Transverse colon (tissue), 4 donors: ENCODE results near the gene LAMP2.

ENCODE experiments used
- CTCF ChIP-seq, 5 experiments: fragments of 200-600 bp in 3 of 5; fragments of 450-650 bp in 2 of 5; sonication (generic) in 3 of 5; IDR thresholded peaks; 1 replicate in 2 of 5; 2 replicates in 3 of 5; pipeline ENCODE4 v1.5.1; 2016 to 2017; ENCODE audit warnings: antibody characterized with exemption in 5 of 5, inconsistent platforms in 3 of 5, mild to moderate bottlenecking in 2 of 5, moderate library complexity in 1 of 5
- POLR2A ChIP-seq: fragments of 450-650 bp; IDR thresholded peaks from one replicate; pipeline ENCODE4 v1.6.1; 2016; ENCODE audit warnings: antibody characterized with exemption, mild to moderate bottlenecking, moderate library complexity
- POLR2AphosphoS5 ChIP-seq, 3 donors: sonication (generic); formaldehyde crosslinking; IDR thresholded peaks; one replicate each; pipeline ENCODE4 v1.6.1; 2016; ENCODE audit warnings: antibody characterized with exemption in 3 of 3

- no peak for TF ChIP-seq CTCF (IDR thresholded peaks at IDR 0.05)
- TF ChIP-seq POLR2A, result no peak
- TF ChIP-seq POLR2AphosphoS5 (IDR thresholded peaks at IDR 0.05), result no peak
These were observed 11.3 kb downstream of the LAMP2 start for GRCh38 chrX:120457766-120458180.
